ENCODE measurements around the gene MTR.

MTR gene

GRCh38 chr1:236795035-236795756 lies at the start of gene MTR:
Gene MTR, plus strand, starts transcription at chr1:236795292. Its CDS starts 412 bp downstream, at chr1:236795704.
- peak; percentile 98 for DNase-seq

- no peak for DNase-seq
These were observed 48.3 kb upstream of the MTR start for GRCh38 chr1:236746785-236747184.

GRCh38 chr1:236747311-236747985 lies 47.6 kb upstream of the MTR start:
- DNase-seq = no peak

GRCh38 chr1:236748268-236748870 lies 46.7 kb upstream of the MTR start:
- DNase-seq = no peak

GRCh38 chr1:236750928-236751327 lies 44.2 kb upstream of the MTR start:
- no peak for DNase-seq

DNA sequence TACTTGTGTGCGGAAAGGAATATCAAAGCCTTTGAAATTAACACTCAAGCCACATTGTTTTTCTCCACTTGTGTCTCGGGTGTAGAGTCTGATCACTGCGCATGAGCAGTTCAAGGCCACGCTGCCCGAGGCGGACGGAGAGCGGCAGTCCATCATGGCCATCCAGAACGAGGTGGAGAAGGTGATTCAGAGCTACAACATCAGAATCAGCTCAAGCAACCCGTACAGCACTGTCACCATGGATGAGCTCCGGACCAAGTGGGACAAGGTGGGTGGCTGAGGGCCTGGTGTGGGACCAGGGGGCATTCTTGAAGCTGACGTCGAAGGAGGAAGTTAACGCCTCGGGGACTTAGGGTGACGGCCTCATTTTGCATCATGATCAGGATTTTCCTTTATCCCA lies 43.7 kb upstream of the MTR start:
- no peak for DNase-seq

DNA sequence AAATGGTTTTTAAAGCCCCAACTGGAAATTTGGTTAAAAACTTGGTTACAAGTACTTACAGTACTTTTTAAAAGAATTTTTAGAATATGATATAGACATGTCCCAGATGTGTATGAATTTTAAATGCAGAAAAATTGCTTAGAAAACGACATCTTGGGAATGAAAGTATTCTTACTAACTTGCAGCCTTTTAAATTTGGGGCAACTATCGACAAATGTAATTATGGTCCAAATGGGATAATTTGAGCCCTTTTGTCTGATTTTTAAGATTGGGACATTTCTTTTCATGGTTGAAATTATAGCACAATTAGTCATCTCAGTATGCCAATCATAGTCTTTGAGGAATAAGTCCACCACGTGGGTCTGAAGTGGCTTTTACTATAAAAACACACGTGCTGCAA lies 43.2 kb upstream of the MTR start:
- DNase-seq = no peak

GRCh38 chr1:236753516-236753915 lies 41.6 kb upstream of the MTR start:
- no peak for DNase-seq

- no peak for DNase-seq
These were observed 41.1 kb upstream of the MTR start for GRCh38 chr1:236753964-236754363.

GRCh38 chr1:236754525-236755210 lies 40.4 kb upstream of the MTR start:
- no peak for DNase-seq

GRCh38 chr1:236757640-236758039 lies 37.5 kb upstream of the MTR start:
- DNase-seq = no peak

GRCh38 chr1:236759252-236759859 lies 35.7 kb upstream of the MTR start:
- DNase-seq = peak; percentile 57

GRCh38 chr1:236760480-236760879 lies 34.6 kb upstream of the MTR start:
- DNase-seq = no peak

- no peak for DNase-seq
These were observed 34.1 kb upstream of the MTR start for GRCh38 chr1:236760986-236761385.

- no peak for DNase-seq
These were observed 33.5 kb upstream of the MTR start for GRCh38 chr1:236761397-236762132.

DNA sequence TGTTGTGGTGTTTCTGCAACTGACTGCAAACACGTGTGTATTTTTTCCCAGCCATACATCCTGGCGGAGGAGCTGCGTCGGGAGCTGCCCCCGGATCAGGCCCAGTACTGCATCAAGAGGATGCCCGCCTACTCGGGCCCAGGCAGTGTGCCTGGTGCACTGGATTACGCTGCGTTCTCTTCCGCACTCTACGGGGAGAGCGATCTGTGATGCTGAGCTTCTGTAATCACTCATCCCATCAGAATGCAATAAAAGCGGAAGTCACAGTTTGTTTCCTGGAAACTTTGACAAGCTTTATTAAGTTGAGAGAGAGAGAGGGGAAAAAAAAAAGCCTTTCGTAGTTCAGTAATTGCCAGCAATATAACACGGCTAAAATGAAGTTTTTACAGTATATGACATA lies 32.7 kb upstream of the MTR start:
- no peak for DNase-seq

- no peak for DNase-seq
These were observed 29.3 kb upstream of the MTR start for GRCh38 chr1:236765831-236766230.

DNA sequence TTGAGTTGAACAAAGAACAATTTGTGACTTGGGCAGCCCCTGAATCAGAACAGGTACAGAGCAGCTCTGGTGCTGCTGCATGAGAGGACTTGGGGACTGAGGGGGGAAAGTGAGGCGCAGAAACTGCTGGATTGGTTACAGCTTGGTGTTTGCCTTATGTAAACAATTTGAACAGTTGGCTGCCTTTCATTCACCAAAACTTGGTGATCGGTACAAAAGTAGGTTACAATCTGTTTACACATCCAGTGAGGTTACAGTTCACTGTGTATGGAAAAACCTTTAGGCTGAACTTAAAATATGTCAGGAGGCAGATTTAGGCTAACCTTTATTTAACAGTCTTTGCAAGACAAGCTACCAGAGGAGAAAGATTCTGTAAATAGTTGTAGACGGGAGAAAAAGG lies 28.6 kb upstream of the MTR start:
- DNase-seq = no peak

DNA sequence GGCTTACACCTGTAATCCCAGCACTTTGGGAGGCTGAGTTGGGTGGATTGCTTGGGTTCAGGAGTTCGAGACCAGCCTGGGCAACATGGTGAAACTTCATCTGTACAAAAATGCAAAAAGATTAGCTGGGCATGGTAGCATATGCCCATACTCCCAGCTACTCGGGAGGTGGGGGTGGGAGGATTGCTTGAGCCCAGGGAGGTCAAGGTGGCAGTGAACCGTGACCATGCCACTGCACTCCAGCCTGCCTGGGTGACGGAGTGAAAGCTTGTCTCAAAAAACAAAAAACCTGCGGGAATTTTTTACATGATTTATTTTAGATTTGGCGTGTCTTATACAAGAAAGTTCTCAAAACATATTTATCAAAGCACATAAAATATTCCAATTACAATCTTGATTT lies 27.8 kb upstream of the MTR start:
- no peak for DNase-seq

GRCh38 chr1:236768601-236769000 lies 26.5 kb upstream of the MTR start:
- DNase-seq = no peak

DNA sequence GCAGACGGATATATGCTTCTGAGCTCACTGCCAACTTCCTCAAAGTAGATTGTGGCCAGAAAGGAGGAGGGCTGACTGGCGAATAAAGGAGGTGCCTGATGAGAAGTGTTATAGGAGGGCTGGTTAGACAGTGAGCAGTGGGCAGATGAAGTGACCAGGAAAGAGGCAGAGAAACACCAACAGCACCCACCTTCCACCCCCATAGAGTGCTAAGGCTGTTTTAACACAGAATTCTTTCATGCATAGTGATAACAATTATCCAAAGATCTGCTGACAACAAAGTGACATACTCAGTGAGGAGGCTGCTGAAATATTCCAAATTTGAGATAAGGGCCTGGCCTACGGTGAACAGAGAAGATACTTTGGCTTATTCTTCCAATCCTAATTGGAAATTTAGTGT lies 21.2 kb upstream of the MTR start:
- DNase-seq = no peak

DNA sequence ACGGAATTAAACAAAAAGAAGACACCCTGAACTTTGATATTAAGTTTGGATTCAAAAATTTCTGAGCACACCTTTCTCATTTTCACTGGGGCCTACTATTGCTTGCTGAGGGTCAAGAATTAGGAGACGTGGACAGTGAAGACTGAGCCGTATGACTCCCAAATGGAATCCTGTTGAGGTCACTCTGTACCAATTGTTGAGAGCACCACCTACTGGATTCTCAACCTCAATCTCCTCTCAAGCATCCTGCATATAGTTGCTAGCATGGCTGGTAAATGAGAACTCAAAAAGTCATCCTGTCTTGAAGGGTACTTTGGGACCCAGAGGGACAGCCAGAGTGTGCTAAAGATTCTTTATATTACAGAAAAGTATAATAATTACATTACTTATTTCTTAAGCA lies 20.2 kb upstream of the MTR start:
- peak; percentile 40 for DNase-seq

DNA sequence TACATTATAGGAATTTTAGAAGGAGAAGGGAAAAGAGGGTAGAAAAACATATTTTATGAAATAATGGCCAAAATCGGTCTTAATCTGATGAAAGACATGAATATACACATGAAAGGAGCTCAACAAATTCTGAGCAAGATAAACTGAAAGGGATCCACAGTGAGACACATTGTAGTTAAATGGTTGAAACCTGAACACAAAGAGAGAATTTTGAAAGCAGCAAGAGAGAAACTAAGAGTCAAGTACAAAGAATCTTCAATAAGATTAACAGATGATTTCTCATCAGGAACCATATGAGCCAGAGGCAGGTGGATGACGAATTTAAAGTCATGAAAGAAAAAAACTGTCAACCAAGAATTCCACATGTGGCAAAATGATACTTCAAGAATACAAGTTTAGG lies 15.8 kb upstream of the MTR start:
- no peak for DNase-seq
